ENCODE data around the gene TRAM2. TPM values are rescaled to one million over a fixed set of nuclear protein-coding genes. Genes with fewer than 3 reads are reported as not detected.

The TRAM2 gene
- polyA plus RNA-seq (2013, experiment 1 of 2; ENCODE audit: insufficient read length), result 109 TPM
- 118 TPM for polyA plus RNA-seq (2013, experiment 2 of 2; ENCODE audit: insufficient read length)

GRCh38 chr6:52577022-52577777 is at the start of gene TRAM2:
TRAM2 (minus strand) TSS chr6:52577060; CDS start chr6:52576915, 145 bp downstream.
- DNase-seq, result peak; percentile 89

DNA sequence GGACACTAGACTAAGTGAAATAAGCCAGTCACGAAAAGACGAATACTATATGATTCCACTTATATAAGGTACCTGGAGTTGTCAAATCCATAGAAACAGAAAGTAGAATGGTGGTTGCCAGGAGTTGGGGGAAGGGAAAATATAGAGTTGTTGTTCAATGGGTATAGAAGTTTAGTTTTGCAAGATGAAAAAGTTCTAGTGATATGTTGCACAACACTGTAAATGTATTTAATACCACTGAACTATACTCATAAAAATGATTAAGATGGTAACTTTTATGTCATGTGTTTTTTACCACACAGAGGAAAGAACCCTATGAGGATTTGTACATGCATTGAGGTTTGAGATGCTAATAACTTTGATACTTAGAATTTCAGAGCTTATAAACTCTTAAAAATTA is 46.0 kb upstream of the TRAM2 start:
- DNase-seq, result no peak

GRCh38 chr6:52621631-52622030 is 44.8 kb upstream of the TRAM2 start:
- DNase-seq, result no peak

DNA sequence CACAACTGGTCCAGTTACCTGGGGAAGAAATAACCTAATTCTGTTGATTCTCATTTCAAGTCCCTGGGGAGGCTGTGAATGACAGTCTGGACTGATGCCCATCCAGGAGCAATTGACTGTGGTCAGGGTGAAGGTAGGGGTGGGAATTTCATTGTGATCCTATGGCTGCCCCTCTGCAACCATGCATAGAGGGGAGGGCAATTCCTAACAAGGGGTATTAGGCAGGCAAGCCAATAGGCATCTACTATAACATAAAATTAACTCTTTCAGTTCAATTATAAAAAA is 44.0 kb upstream of the TRAM2 start:
- no peak for DNase-seq

DNA sequence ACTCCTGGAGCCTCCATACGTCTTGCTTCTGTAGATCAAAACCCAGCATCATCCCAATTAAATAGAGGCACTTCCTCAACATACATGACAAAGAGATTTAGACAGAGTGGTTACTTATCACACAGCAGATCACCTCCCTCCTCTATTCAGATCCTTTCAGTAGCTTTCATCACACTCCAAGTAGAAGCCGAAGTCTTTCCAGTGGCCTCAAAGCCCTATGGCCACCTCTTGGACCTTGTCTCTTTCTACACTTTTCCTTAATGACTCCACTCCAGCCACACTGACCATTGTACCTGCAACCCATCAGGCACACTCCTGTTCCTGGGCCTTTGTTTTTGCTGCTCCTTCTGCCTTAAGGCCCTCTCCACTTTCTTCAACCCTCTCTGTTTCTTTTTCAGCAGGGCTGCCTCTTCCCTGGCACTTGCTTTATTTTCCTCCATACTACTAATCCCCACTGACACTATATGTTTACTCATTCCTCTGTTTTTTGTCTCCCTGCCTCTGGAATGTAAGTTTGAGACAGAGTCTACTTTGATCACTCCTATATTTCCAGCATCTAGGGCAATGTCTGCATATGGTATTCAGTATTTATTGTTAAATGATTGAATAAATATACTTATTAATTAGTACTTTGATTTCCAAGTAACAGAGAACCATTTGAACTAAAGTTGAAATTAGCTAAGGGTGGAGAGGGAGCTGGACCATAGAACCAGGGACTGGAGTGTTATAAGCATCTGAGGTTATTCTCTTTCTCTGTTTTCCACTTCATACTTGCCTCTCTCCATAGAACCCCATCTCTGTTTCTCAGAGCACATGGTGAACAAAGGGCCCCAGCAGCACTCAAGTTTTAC is 43.4 kb upstream of the TRAM2 start:
- no peak for DNase-seq

DNA sequence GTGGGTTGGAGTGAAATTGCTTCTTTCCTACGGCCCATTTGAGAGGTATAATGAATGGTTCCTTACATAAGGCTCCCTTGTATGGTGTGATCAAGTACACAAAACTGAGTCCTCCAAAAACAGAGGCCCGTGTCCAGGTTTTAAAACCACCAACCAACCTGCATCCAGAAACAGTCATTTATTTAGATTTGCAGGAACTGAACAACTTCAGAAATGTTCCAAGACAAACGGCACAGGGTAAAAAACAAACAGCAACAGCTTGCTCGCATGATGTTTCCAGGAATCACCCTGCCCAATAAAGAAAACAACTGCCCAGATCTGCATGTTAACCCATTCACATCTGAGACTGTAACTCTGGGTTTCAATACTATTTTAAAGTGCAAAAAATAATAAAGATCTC is 40.2 kb upstream of the TRAM2 start:
- no peak for DNase-seq

DNA sequence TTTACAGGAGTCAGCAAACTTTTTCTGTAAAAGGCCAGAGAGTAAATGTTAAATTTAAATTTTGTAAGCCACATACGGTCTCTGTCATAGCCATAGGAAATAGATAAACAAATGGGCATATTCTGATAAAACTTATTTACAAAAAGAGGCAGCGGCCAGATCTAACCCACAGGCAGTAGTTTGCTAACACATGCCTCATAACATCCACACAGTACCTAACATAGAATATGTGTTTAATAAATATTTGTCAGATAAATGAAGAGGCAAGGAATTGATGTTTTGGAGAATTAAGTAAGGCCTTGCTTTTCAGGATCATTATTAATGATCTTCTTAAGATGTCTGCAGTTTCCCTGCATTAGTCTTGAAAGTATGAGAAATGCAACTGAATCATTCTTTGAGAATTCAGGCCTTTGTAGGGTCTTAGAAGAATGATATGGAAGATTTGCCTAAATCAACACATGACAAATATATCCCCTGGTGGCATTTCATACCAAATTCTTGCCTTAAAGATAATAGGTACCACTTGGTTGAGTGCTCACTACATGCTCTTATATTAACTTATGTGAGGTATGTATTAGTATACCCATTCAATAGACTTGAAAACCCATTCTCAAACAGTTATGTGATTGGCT is 39.3 kb upstream of the TRAM2 start:
- peak; percentile 85 for DNase-seq

DNA sequence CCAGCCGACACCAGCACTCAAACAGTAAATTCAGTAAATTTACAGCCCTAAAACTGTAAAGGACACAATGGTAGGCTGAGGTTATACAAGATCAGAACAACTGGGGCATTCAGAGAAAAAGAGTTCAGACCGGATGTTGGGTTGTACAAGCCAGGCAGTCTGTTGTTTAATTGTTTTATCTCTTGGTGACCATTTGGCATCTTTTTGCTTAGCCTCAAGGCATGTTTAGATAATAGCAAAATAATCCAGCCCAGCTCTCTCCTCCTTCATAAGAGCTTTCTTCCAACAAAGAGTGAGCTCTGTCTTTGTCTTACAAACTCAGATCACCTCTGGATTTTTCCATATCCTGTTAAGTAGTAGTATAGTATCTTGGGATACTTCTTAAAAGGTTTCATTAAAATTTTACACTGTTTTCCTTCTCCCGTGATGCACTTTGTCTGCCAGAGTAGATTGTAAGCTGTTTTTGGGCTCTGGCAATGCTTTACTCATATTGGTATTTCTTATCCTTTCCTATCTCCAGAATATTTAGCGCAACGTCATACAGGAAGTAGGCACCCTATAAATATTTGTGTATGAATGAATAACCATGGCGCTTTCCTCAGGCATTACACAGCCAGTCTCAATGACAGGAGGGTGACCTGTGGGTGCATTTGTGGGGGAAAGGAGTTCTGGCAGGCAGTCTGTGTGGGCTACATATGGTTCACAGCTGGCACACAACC is 35.6 kb upstream of the TRAM2 start:
- DNase-seq, result peak; percentile 43

DNA sequence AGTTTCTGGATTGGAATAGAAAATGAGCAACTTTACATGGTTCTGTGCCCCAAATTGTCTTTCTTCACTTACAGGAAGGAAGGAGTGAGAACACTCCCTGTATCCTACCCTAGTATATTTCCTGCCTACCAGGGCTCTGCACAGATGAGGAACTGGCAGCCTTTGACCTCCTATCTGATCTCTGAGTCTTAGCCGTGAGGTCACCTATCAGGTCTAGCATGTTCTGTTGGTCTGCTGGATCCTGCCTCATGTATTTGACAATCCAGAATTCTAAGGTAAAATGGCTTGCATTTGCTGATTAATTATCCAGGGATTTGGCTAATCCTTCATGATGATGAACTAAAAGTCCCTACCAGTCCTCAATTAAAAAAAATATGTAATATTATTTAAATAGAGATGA is 35.0 kb upstream of the TRAM2 start:
- DNase-seq, result no peak

DNA sequence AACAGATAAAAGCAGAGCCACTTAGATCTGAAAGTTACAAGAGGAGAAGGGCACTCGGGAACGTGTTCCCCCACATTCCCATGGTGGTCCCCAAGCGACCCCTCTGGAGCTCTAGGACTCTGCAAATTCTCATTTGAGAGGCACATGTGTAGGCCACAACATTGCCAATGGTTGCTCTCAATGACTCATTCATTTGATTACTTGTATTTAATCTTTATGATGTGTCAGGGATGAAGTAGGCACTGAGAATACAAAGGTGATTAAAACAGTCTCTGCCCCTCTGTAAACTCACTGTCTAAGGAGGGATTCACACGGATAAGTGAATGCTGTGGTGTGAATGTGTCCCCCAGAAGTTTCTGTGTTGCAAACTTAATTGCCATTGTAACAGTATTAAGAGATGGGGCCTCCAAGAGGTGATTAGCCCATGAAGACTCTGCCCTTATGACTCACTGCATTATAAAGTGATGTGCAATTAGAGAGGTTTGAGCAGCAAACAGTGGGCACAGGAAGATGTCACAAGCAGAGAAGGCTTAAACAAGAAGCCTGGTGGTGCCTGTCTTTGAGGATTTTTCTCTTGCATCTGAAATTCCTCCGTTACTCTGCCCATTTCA is 34.0 kb upstream of the TRAM2 start:
- DNase-seq, result peak; percentile 63

- DNase-seq, result no peak
Measured at GRCh38 chr6:52610011-52610410, 33.2 kb upstream of the TRAM2 start.

GRCh38 chr6:52605610-52606185 is 28.8 kb upstream of the TRAM2 start:
- DNase-seq, result no peak

DNA sequence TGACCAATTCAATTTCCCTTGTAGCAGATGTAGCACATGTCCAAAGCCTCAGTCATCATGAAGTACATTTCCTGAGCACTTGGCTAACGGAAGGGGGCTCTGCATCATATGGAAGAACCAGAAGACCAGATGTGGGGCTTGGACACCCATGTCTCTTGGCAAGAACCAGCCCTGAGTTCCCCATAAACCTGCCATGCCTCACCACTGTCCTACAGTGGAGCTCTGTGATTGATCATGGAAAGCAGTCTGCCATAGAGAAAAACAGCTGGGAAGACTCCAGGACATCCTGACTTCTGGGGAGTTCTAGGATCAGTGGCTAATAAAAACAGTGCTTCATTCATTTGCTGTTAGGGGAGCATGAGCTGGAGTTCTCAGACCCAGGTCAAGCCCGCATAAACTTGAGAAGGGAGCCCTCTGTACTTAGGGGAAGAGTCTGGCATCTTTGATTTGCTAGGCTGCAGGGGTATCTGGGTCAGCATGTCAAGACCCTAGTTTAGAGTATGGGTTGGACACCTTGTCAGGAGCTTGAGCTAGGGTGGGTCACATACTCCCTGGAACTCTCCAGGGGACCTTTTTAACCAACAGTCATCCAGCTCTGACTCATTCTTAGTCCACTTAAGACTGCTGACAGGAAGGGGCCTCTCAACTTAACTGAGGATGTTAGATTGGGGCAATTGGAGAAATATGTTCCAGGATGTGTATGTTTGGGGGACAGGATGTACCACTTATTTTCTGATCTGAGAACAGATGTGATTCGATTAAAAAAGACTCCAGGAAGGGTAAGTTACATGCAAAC is 26.3 kb upstream of the TRAM2 start:
- peak; percentile 90 for DNase-seq

GRCh38 chr6:52598824-52599190 is 21.9 kb upstream of the TRAM2 start:
- no peak for DNase-seq

GRCh38 chr6:52598123-52598823 is 21.4 kb upstream of the TRAM2 start:
- peak; percentile 86 for DNase-seq

DNA sequence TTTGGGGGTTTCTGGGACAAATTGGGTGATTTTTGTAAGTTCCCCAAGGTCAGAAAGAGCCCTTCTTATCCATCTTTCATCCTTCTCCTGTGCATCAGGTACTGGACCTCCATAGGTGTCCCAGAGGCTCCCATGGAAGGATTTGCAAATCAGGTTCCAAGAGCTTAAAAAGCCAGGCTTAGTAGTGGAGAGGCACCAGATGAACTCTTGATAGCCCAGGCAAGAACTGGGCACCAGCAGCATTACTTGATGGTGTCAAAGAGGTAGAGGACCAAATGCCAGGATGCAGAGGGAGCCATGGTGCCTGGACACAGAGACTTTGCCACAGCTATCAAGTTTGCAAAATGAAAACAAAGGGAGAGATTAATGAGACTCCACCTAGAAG is 20.9 kb upstream of the TRAM2 start:
- no peak for DNase-seq

GRCh38 chr6:52596371-52597028 is 19.6 kb upstream of the TRAM2 start:
- DNase-seq, result no peak

DNA sequence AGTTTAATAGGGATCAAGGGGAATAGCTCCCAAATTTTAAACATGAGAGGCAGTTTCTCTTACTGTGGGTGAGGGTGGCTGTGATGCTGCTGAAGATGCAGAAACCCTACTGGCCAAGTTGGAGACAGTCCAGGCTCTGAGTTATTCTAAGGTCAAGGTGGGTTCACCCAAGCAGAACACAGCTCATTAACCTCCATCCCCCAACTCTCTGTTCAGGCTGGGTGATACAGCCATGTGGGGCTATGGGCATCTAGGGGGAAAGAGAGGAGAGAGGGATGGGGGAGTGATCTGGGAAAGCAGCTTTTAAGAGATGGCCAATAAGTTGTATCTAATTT is 18.9 kb upstream of the TRAM2 start:
- DNase-seq, result no peak

DNA sequence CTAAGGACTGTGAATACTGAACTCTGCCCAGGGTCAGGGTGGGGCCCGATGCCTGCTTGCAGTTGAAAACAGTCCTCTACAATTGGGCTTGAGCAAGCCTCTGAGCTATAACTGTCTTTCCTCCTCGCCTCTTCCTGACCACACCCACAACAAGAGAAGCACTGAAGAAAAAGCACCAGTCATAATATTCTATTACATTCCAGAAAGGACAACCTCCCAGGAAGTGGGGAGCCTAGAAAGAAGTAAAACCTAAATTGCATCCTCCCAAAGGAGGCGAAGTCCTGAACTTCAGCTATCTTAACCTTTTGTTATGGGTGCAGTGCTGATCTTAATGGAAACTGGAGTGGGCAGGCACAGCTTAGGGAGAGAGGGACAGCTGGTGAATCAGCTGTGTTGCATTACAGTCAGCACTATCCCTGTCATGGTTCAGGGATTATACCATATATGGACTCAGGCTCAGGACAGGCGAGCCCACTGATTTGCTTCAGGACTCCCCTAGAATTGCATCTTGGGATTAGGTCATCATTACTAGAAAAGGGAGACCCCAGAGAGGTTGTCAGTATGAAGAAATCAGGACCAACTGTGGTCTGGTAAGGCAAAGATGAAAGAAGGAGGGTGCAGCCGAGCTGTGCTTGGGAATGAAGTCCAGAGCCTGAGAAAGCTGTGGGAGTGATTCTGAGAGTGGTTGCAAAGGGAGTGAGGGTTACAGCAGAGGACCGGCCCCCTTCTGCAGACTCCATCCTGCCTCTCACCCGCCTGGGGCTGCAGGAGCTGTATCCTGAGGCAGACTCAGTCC is 18.3 kb upstream of the TRAM2 start:
- DNase-seq, result peak; percentile 90

Measured in fibroblast of skin of back (primary cell).